Pancreas (tissue), 10 donors: ENCODE data around the gene MYH8. TPM values are rescaled to one million over a fixed set of nuclear protein-coding genes. Genes with fewer than 3 reads are reported as not detected.

Experiments
- ATAC-seq, 4 donors: fragments of 200-7000 bp; cut with Tn5 transposase; one replicate each; pipeline versions ENCODE4 v1.8.0 to v1.9.1; 2020; ENCODE audit warnings: mild to moderate bottlenecking in 4 of 4, moderate library complexity in 4 of 4
- DNase-seq, 6 donors: peaks; one replicate each; pipeline ENCODE4 v3.0.0-alpha.2; 2020
- FAIRE-seq: peaks from 2 replicates; lab custom pipeline; 2012; peaks lifted over from hg19 to GRCh38; lab: Jason Lieb, UNC
- H3K27ac ChIP-seq, 4 donors: fragments of 200-600 bp; sonication (generic); 1 replicate in 3 of 4; 2 replicates in 1 of 4; pipeline versions ENCODE4 v1.5.0 to v1.8.0; 2020
- H3K27me3 ChIP-seq, 4 donors: fragments of 200-600 bp; one replicate each; pipeline ENCODE4 v1.8.0; 2021
- H3K36me3 ChIP-seq, 3 donors: fragments of 200-600 bp; sonication (generic) in 1 of 3; one replicate each; pipeline versions ENCODE4 v1.5.0 to v1.8.0; 2020 to 2021
- H3K4me1 ChIP-seq, 3 donors: fragments of 200-600 bp; one replicate each; pipeline ENCODE4 v1.8.0; 2021
- H3K4me3 ChIP-seq, 4 donors: fragments of 200-600 bp; sonication (generic) in 2 of 4; one replicate each; pipeline versions ENCODE4 v1.5.0 to v1.8.0; 2020 to 2021
- H3K9me3 ChIP-seq, 4 donors: fragments of 200-600 bp; one replicate each; pipeline ENCODE4 v1.8.0; 2021
- CTCF ChIP-seq, 4 donors: fragments of 200-600 bp; sonication (generic) in 3 of 4; IDR thresholded peaks; one replicate each; pipeline versions ENCODE4 v1.5.0 to v1.8.0; 2021; ENCODE audit warnings: antibody characterized with exemption in 4 of 4
- WGBS, 2 donors: extraction: QIAGEN DNeasy Blood & Tissue Kit; methylation state at CpG; one replicate each; pipeline ENCODE4 v1.1.7; 2013; 5-methylcytosine and 5-hydroxymethylcytosine counted together
- intact Hi-C, 3 donors: fragments of 100-400 bp; cut with DNase I; formaldehyde crosslinking; loops; one replicate each; pipeline versions ENCODE4 v1.11.1 to v1.14.2; 2022
- polyA plus RNA-seq, 2 donors: library from polyadenylated mRNA; stranded (reverse); fragments of 200-250 nt; gene quantifications; one replicate each; pipeline ENCODE4 v1.2.3, GENCODE V29; 2013
- total RNA-seq, 6 donors: library from RNA; stranded (reverse); fragmentation: NEBNext Ultra II Directional in 4 of 6; extraction: Animal tissue kit (Norgen Biotek cat#: 25700) in 4 of 6; gene quantifications; one replicate each; pipeline versions ENCODE4 v1.2.1 to v1.2.4, GENCODE V29; 2021 to 2023
- donor health status: healthy with polysubstance abuse.
- donor health status: DM: no; HTN: no; CAD: no; lungs with moderate emphysema.
- donor health status: DM: no; HTN: no; CAD: no.
- donor health status: control.
- donor health status: control.
- donor health status: Bipolar disorder and iron deficiency.
- donor health status: DM: yes; HTN: yes; CAD: no.
- donor health status: DM: no; HTN: no; CAD: no.
- donor health status: DM: no; HTN: no; CAD: no.
- donor health status: DM: yes; HTN: yes; CAD: no.

Gene MYH8
- total and polyA plus RNA-seq, 8 donors, result not detected

- no peak for FAIRE-seq
- intact Hi-C loops, result no loop called here
- Histone ChIP-seq H3K4me3 (no peak overlapping the region), H3K27me3 (no peaks in the 10 kb centered on the region), H3K27ac (no peak overlapping the region), H3K9me3 (no peaks in the 10 kb centered on the region), H3K4me1 (no peaks in the 10 kb centered on the region), H3K36me3 (no peaks in the 10 kb centered on the region)
- DNase-seq, result no peak
- ATAC-seq, result no peak
- no peak for TF ChIP-seq CTCF (IDR thresholded peaks at IDR 0.05)
- 60 to 70% methylated on average over 9 of the region's 9 CpGs for WGBS, 2 donors
Observed at GRCh38 chr17:10354651-10355050, 67.1 kb downstream of the MYH8 start.

DNA sequence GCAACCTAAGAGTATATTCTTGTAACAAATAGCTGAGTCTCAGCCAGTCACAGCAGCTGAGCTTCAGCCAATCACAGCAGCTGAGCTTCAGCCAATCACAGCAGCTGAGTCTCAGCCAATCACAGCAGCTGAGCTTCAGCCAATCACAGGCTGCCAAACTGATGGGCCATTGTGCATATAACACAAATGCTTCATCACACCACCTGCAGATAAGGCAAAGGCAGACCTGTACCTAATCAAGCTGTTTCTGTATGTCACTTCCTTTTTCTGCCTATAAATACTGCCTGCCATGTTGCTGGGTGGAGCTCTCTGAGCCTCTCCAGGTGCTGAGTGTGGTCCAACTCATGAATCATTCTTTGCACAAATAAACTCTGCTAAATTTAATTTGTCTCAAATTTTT lies 68.9 kb downstream of the MYH8 start:
- no peak overlapping the region for H3K4me3 ChIP-seq
- H3K9me3 ChIP-seq, result no peaks in the 10 kb centered on the region
- FAIRE-seq (no peak), ATAC-seq (no peak), DNase-seq (no peak)
- TF ChIP-seq CTCF (IDR thresholded peaks at IDR 0.05), result no peak
- no peaks in the 10 kb centered on the region for H3K27me3 ChIP-seq
- no peaks in the 10 kb centered on the region for H3K36me3 ChIP-seq
- H3K27ac ChIP-seq, result no peak overlapping the region
- intact Hi-C loops, result no loop called here
- H3K4me1 ChIP-seq, result no peaks in the 10 kb centered on the region

DNA sequence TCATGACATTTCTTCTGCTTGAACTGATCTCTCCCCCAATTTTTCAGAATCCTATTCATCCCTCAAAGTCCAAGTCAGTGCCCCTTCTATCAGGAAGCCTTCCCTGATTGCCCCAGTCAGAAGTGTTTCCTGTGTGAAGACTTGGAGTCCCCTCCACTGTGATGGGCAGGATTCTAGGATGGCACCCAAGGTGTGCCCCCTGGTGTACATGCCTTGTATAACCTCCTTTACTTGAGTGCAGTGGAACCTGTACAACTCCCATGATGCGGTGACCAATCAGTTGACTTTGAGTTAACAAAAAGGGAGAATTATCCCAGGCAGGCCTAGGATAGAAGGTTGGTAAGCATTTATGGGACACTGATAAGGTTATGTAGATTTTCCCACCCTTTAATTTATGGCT lies 72.3 kb downstream of the MYH8 start:
- H3K27ac ChIP-seq, result no peak overlapping the region
- intact Hi-C loops, result no loop called here
- no peak for TF ChIP-seq CTCF (IDR thresholded peaks at IDR 0.05)
- no peak for ATAC-seq
- H3K9me3 ChIP-seq, result no peaks in the 10 kb centered on the region
- WGBS, 2 donors, result 86 to 100% methylated on average over 1 of the region's 1 CpG
- no peaks in the 10 kb centered on the region for H3K27me3 ChIP-seq
- H3K36me3 ChIP-seq, result no peaks in the 10 kb centered on the region
- FAIRE-seq, result no peak
- DNase-seq, result no peak
- no peak overlapping the region for H3K4me3 ChIP-seq
- H3K4me1 ChIP-seq, result no peaks in the 10 kb centered on the region

DNA sequence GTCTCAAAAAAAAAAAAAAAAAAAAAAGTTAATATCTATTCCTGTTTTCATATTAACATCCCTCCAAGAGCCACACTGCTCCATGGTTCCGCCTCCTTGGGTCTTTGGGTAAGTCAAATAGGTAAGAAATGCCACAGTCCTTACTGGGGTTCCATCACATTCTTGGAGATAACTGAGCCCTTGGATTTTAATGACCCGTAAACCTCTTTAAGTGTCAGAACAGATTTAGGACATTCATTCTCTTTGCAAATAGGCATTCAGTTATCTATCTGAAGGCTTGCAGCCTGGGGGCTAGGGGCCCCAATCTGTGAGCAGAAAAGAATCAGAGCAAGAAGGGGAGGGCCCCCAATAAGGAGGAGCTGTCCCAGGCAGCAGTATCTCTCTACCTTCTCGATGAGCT lies 76.9 kb downstream of the MYH8 start:
- 73 to 81% methylated on average over 3 of the region's 3 CpGs for WGBS, 2 donors
- H3K27ac ChIP-seq, result no peak overlapping the region
- intact Hi-C loops, result no loop called here
- no peaks in the 10 kb centered on the region for H3K27me3 ChIP-seq
- ATAC-seq (no peak), DNase-seq (no peak), FAIRE-seq (no peak)
- H3K9me3 ChIP-seq, result no peaks in the 10 kb centered on the region
- TF ChIP-seq CTCF (IDR thresholded peaks at IDR 0.05), result no peak
- H3K36me3 ChIP-seq, result no peaks in the 10 kb centered on the region
- H3K4me3 ChIP-seq, result no peak overlapping the region
- no peaks in the 10 kb centered on the region for H3K4me1 ChIP-seq

Other genes starting within 250 kb of the MYH8 start
- 10 to 100 TPM in 3 of 6 donors, 1 to 10 TPM in 3; 2.0 to 22.9 (median 7.1) TPM for gene GAS7, start 223.3 kb downstream of the MYH8 start, total RNA-seq
- 1 to 10 TPM; 1.9 to 4.0 TPM for gene GAS7, start 223.3 kb downstream of the MYH8 start, polyA plus RNA-seq
- not detected for gene MYH13, start 48.9 kb downstream of the MYH8 start, total RNA-seq
- gene MYH13, start 48.9 kb downstream of the MYH8 start, polyA plus RNA-seq, result not detected
- gene MYH4, start 47.6 kb upstream of the MYH8 start, total RNA-seq, result not detected
- gene MYH4, start 47.6 kb upstream of the MYH8 start, polyA plus RNA-seq, result not detected
- not detected for gene MYH1, start 96.6 kb upstream of the MYH8 start, total RNA-seq
- gene MYH1, start 96.6 kb upstream of the MYH8 start, polyA plus RNA-seq, result under 1 TPM; 0.04 to 0.09 TPM
- gene MYH2, start 127.7 kb upstream of the MYH8 start, total RNA-seq, result not detected
- under 1 TPM in 1 of 2 donors, not detected in 1; 0.05 TPM for gene MYH2, start 127.7 kb upstream of the MYH8 start, polyA plus RNA-seq
- 1 to 10 TPM in 5 of 6 donors, under 1 TPM in 1; 0.63 to 2.6 (median 1.7) TPM for gene MYH3, start 235.4 kb upstream of the MYH8 start, total RNA-seq
- 10 to 100 TPM; 13.2 to 13.5 TPM for gene MYH3, start 235.4 kb upstream of the MYH8 start, polyA plus RNA-seq